ENCODE measurements around the gene YY1AP1.
"Not testable (repeated sequence)": the region's sequence is repeated elsewhere in the genome, so short reads cannot be mapped to it uniquely, and the experiment has no call there.

YY1AP1 gene

DNA sequence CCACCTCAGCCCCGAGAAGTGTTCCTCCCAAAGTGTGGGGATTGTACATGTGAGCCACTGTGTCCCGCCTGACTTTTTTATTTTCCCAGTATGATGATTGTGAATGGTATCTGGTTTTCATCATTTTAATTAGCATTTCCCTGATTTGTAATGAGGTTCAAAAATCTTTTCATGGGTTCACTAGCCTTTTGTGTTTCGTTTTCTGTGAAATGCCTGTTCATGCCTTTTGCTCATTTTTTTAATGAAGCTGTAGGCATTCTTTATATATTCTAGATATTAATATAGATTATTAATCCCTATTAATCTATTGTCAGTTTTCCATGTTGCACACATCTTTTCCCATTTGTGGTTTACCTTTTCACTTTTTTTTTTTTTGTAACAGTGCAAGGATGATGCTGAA is 20.8 kb upstream of the YY1AP1 start:
- Histone ChIP-seq H3K9me3 (ENCODE audit: severe bottlenecking) (no peaks in the 10 kb centered on the region), H3K36me3 (ENCODE audit: low read depth) (peaks cover 35% of the 10 kb centered on the region), H3K27ac (ENCODE audit: poor library complexity, severe bottlenecking) (no peak overlapping the region), H3K4me1 (ENCODE audit: insufficient read depth, poor library complexity, severe bottlenecking) (no peaks in the 10 kb centered on the region), H3K27me3 (ENCODE audit: insufficient read depth, poor library complexity, severe bottlenecking) (no peaks in the 10 kb centered on the region), H3K4me3 (ENCODE audit: severe bottlenecking) (no peak overlapping the region)
- ATAC-seq (ENCODE audit: low read depth): no peak
- TF ChIP-seq, protein P1, sequence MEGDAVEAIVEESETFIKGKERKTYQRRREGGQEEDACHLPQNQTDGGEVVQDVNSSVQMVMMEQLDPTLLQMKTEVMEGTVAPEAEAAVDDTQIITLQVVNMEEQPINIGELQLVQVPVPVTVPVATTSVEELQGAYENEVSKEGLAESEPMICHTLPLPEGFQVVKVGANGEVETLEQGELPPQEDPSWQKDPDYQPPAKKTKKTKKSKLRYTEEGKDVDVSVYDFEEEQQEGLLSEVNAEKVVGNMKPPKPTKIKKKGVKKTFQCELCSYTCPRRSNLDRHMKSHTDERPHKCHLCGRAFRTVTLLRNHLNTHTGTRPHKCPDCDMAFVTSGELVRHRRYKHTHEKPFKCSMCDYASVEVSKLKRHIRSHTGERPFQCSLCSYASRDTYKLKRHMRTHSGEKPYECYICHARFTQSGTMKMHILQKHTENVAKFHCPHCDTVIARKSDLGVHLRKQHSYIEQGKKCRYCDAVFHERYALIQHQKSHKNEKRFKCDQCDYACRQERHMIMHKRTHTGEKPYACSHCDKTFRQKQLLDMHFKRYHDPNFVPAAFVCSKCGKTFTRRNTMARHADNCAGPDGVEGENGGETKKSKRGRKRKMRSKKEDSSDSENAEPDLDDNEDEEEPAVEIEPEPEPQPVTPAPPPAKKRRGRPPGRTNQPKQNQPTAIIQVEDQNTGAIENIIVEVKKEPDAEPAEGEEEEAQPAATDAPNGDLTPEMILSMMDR (IDR thresholded peaks at IDR 0.05; ENCODE audit: poor library complexity, severe bottlenecking): no peak
- no peak for DNase-seq (ENCODE audit: low spot score)

DNA sequence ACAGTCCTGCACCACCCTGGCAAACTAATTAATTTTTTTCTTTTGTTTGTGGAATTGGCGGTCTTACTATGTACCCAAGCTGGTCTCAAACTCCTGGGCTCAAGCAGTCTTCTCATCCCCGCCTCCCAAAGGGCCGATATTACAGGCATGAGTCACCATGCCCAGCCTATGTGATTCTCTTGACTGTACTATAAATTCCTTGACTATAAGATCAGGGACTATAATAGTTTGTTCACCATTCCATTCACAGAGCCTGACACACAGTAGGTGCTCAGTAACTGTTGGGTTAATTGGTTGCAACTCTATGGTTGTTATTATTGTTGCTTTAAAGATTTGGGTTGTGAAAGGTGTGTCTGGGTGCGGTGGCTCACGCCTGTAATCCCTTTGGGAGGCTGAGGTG is 17.6 kb upstream of the YY1AP1 start:
- Histone ChIP-seq H3K4me1 (ENCODE audit: insufficient read depth, poor library complexity, severe bottlenecking) (no peaks in the 10 kb centered on the region), H3K4me3 (ENCODE audit: severe bottlenecking) (no peak overlapping the region), H3K36me3 (ENCODE audit: low read depth) (peaks cover 27% of the 10 kb centered on the region), H3K9me3 (ENCODE audit: severe bottlenecking) (no peaks in the 10 kb centered on the region), H3K27me3 (ENCODE audit: insufficient read depth, poor library complexity, severe bottlenecking) (no peaks in the 10 kb centered on the region), H3K27ac (ENCODE audit: poor library complexity, severe bottlenecking) (no peak overlapping the region)
- TF ChIP-seq, protein P1 (IDR thresholded peaks at IDR 0.05; ENCODE audit: poor library complexity, severe bottlenecking): no peak
- DNase-seq (ENCODE audit: low spot score) (no peak), ATAC-seq (ENCODE audit: low read depth) (peak; percentile 70; the same call in 2 of the 3 replicates)

DNA sequence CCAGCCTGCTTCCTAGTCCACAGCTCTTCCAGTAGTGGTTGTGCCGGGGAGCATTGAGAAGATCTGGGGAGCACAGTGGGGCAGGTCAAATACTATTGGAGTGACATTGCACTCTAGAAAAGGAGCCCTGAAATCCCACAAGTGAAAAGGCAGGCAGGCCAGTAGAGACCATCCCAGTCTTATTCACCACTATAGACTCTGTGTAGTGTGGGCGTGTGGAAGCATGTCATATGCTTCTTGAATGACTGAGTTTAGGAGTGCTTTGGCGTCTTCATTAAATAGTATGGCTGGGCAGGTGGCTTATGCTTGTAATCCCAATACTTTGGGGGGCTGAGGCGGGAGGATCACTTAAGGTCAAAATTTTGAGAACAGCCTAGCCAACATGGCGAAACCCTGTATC is 15.8 kb upstream of the YY1AP1 start:
- not testable (repeated sequence) for DNase-seq (ENCODE audit: low spot score); H3K4me3 ChIP-seq (ENCODE audit: severe bottlenecking); H3K27ac ChIP-seq (ENCODE audit: poor library complexity, severe bottlenecking); H3K27me3 ChIP-seq (ENCODE audit: insufficient read depth, poor library complexity, severe bottlenecking); H3K9me3 ChIP-seq (ENCODE audit: severe bottlenecking); H3K4me1 ChIP-seq (ENCODE audit: insufficient read depth, poor library complexity, severe bottlenecking)
- peak; percentile 71 for ATAC-seq (ENCODE audit: low read depth)
- H3K36me3 ChIP-seq (ENCODE audit: low read depth): peaks cover 17% of the 10 kb centered on the region

DNA sequence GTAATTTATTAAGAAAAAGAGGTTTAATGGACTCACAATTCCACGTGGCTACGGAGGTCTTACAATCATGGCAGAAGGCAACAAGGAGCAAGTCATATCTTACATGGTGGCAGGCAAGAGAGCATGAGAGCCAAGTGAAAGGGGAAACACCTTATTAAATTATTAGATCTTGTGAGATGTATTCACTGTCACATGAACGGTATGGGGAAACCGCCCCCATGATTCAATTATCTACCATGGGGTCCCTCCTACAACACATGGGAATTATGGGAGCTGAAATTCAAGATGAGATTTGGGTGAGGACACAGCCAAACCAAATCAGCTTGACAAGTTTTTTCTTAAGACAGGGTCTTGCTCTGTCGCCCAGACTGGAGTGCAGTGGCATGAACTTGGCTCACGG is 14.6 kb upstream of the YY1AP1 start:
- Histone ChIP-seq H3K36me3 (ENCODE audit: low read depth) (peaks cover 10% of the 10 kb centered on the region; the same call in 1 of the 2 replicates), H3K9me3 (ENCODE audit: severe bottlenecking) (no peaks in the 10 kb centered on the region), H3K27me3 (ENCODE audit: insufficient read depth, poor library complexity, severe bottlenecking) (no peaks in the 10 kb centered on the region), H3K4me1 (ENCODE audit: insufficient read depth, poor library complexity, severe bottlenecking) (no peaks in the 10 kb centered on the region), H3K27ac (ENCODE audit: poor library complexity, severe bottlenecking) (no peak overlapping the region), H3K4me3 (ENCODE audit: severe bottlenecking) (no peak overlapping the region)
- TF ChIP-seq, protein P1 (IDR thresholded peaks at IDR 0.05; ENCODE audit: poor library complexity, severe bottlenecking): no peak
- ATAC-seq (ENCODE audit: low read depth) (no peak), DNase-seq (ENCODE audit: low spot score) (no peak)

DNA sequence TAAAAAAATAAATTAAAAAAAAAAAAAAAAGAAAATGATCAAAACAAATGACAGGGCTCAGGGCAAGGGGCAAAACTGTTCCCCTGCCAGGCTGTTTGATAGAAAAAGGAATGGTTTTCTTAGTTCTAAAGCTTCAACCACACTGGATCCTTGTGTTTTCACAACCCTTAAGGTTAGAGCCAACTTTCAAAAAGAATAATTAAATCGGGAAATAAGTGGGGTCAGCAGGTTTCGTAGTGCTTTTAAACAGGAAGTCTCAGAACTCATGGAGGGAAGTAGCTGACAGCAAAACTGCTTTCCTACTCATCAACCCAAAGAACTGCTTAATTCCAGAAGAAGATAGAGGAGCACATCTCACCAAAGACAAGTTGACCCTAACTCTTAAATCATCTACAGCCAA is 13.1 kb upstream of the YY1AP1 start:
- not testable (repeated sequence) for DNase-seq (ENCODE audit: low spot score); H3K4me1 ChIP-seq (ENCODE audit: insufficient read depth, poor library complexity, severe bottlenecking)
- H3K36me3 ChIP-seq (ENCODE audit: low read depth): peaks cover 10% of the 10 kb centered on the region; the same call in 1 of the 2 replicates

DNA sequence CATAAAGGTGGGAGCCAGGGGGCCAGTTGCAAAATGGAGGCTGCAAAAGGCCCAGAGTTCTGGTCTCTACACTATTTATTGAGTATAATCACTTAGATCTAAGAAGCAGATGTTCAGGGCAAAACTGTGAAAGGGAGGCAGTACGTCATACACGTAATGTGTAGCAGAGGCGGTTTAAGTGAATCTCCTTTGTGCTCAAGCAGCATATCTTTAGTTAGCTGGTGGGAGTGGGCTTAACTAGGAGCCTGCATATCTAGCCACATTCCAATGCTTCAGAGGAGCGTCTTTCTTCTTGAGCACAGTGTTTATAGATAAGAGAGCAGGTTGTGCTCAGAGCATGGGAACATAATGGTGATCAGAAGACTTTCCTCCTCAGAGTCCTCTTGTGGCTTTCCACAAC is 10.5 kb upstream of the YY1AP1 start:
- H3K36me3 ChIP-seq (ENCODE audit: low read depth): peaks cover 19% of the 10 kb centered on the region
- DNase-seq (ENCODE audit: low spot score); H3K27ac ChIP-seq (ENCODE audit: poor library complexity, severe bottlenecking); H3K4me3 ChIP-seq (ENCODE audit: severe bottlenecking); H3K27me3 ChIP-seq (ENCODE audit: insufficient read depth, poor library complexity, severe bottlenecking); ATAC-seq (ENCODE audit: low read depth); H3K9me3 ChIP-seq (ENCODE audit: severe bottlenecking); H3K4me1 ChIP-seq (ENCODE audit: insufficient read depth, poor library complexity, severe bottlenecking): not testable (repeated sequence)

More for the DNA sequence above, 13.1 kb upstream of the YY1AP1 start:
- H3K9me3 ChIP-seq (ENCODE audit: severe bottlenecking); ATAC-seq (ENCODE audit: low read depth); H3K4me3 ChIP-seq (ENCODE audit: severe bottlenecking); H3K27me3 ChIP-seq (ENCODE audit: insufficient read depth, poor library complexity, severe bottlenecking); H3K27ac ChIP-seq (ENCODE audit: poor library complexity, severe bottlenecking): not testable (repeated sequence)

All from RWPE2 (cell line).